ENCODE data around the gene LAMC1.

The LAMC1 gene

DNA sequence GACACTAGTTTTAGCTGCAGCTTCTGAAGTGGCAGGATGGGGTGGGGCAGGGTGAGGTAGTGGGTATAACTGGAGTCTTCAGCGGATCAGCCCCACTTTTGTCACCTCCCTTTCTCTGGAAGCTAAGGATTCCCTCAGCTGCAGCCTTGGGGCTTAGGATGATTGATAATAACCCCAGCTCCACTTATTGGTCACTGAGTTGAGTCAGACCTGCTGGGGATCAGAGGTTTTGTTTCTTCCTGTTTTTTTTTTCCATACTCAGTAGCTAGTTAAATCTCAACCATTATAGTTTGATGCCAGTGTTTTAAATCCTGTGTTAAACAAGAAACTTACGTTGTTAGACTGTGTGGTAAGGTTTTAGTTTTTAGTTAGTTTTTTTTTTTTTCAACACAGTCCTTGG is 57.2 kb downstream of the LAMC1 start:
- no peak for DNase-seq

- no peak for DNase-seq
These were observed 58.3 kb downstream of the LAMC1 start for GRCh38 chr1:183081402-183082120.

GRCh38 chr1:183082650-183083049 is 59.4 kb downstream of the LAMC1 start:
- DNase-seq: no peak

GRCh38 chr1:183087001-183087400 is 63.8 kb downstream of the LAMC1 start:
- DNase-seq: no peak

GRCh38 chr1:183089025-183089639 is 65.9 kb downstream of the LAMC1 start:
- no peak for DNase-seq

- no peak for DNase-seq
These were observed 67.3 kb downstream of the LAMC1 start for GRCh38 chr1:183090391-183091006.

DNA sequence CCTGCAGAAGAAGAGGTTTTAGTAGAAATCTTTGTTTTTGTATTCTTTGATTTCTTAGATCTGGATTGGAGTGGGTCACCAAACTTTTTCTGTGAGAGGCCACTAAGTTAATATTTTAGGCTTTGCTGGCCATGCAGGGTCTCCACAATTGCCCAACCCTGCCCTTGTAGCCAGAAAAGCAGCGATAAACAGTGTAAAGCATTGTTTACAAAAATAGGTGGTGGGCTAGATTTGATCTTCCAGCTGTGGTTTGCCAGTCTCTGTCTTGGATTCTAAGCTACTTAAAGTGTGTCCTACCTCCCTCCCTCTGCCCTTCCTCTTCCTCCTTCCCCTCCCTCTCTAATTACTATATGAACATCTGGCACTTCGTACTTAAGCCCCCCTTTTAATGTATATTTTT is 68.0 kb downstream of the LAMC1 start:
- DNase-seq: no peak

DNA sequence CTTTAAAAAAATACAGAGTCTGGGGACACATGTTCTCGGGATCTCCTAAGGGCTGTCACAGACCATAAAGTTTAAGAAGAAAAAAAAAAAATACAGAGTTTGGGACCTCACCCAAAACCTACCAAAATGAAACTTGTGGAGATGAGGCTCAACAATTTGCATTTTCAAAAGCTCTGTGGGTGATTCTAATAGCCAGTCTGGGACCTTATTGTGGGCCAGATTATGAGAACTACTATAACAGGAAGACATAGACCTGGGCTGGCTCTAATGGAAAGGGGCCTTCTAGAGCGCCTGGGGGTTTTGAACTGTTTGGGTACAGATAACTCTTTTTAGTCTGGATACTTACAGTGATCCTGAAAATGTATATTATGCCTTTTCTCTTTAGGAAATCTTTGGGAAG is 69.1 kb downstream of the LAMC1 start:
- no peak for DNase-seq

DNA sequence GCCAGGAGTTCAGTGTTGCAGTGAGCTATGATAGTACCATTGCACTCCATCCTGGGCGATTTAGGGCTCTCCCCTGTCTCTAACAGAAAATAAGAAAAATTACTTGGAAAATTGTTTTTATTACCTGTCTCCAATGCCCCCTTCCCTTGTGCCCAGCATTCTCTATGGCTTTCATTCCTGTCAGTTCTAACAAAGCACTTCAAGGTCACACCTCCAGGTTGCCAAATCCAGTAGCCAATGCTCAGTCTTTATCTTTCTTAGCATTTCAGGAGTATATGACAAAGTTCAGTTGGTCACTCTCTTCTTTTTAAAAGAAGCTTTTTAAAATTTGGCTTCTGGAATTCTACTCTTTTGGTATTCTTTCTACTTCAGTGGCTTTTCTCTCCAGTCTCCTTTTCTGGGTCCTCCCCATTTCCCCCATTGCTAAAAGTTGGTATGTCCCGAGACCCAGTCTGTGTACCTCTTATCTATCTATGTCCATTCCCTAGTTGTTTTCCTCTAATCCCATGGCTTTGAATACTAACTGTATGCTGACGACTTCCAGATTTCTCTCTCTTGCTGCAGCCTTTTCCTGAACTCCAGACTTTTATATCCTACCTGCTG is 69.9 kb downstream of the LAMC1 start:
- no peak for DNase-seq

GRCh38 chr1:183093786-183094298 is 70.6 kb downstream of the LAMC1 start:
- no peak for DNase-seq

DNA sequence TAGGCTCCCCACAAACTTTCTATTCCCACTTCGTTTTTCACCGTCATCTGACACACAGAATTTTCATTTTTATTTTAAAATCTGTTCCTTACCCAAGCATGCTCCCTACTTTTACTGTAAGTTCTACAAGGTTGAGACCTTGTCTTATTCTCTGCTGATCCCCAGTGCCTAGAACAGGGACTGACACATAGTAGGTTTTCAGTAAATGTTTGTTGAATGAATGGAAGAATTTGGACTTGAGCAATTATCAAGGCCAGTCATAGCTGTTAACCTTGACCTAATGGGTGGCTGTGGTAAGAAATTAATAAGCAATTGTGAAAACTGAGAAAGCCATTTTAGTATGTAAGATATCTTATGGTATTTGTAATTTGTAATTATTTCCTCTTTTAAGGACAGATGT is 71.1 kb downstream of the LAMC1 start:
- no peak for DNase-seq

GRCh38 chr1:183096351-183096750 is 73.1 kb downstream of the LAMC1 start:
- DNase-seq: no peak

DNA sequence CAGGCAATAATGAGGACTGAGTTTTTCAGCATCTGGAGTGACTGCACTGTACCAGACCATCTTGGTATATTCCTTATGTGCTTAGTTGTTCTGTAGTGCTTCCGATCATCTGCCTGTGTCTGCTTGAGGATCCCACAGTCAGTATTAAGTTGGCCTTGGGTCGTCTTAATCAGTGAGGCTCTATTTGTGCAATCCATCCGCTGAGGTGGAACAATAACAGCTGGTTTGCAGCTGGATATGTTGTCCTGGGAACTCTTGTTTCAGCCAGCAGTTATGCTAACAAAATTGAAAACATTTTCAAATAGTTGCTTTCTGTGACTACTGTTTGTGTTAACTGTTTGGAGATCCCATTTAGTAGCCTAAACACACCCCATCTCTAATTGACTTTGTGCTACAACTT is 73.7 kb downstream of the LAMC1 start:
- no peak for DNase-seq

- no peak for DNase-seq
These were observed 74.3 kb downstream of the LAMC1 start for GRCh38 chr1:183097438-183098051.

DNA sequence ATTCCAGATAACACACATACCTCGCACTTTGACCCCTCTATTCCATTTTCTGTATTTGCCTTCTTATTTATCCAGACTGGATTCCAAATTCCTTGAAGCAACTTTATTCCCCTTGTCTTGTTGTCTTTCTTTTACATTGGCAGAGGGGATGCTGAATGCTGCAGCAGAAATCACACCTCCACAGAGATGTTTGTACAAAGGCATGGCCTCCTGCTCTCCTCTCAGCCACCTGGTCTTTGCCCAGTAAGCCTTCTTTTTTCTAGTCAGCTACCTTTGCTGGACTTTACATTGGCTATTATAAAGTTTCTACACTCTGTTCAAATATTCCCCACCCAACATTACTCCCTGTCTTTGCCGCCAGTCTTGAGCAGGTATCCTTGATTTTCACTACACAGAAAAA is 75.1 kb downstream of the LAMC1 start:
- DNase-seq: no peak

GRCh38 chr1:183100361-183100974 is 77.2 kb downstream of the LAMC1 start:
- no peak for DNase-seq

- no peak for DNase-seq
These were observed 77.9 kb downstream of the LAMC1 start for GRCh38 chr1:183101081-183101480.

GRCh38 chr1:183101841-183102276 is 78.6 kb downstream of the LAMC1 start:
- no peak for DNase-seq

GRCh38 chr1:183103147-183103546 is 79.9 kb downstream of the LAMC1 start:
- no peak for DNase-seq

- DNase-seq: no peak
These were observed 80.4 kb downstream of the LAMC1 start for GRCh38 chr1:183103577-183103976.

GRCh38 chr1:183105449-183105848 is 82.2 kb downstream of the LAMC1 start:
- no peak for DNase-seq

DNA sequence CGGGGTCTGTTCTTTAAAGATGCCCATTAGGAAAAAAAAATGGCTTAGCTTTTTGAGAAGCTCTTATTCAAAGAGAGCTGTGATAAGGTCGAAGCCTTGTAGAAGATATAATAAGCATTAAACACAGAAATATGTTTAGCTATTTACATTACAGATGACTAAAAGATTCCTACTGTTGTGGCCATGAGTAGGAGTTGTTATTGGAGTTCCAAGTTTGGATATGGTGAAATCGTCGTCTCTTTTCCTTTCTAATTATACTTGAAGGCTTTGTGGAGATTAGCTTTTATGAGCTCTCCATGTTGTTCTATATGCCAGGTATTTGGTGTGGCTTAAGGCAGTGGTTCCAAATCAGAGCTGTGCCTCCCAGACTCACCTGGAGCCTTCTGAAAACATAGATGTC is 82.9 kb downstream of the LAMC1 start:
- DNase-seq: no peak

DNA sequence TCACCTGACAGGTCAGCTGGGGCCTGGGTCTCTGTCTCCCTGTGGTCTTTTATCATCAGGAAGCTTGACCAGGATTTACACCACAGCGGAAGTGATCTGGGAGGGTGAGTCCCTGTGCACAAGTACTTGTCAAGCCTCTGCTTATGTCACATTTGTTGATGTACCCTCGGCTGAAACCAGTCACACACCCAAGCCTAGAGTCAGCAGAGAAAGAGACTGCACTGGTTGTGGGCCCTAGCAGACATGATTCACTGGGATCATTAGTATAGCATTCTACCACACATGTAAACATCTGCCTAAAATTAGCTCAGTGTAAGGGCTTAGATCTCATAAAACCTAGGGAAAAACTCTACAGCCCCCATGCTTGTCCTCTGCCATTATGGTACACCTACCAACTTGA is 83.5 kb downstream of the LAMC1 start:
- DNase-seq: no peak
